ENCODE measurements around the gene TMEM51.
"Not testable (repeated sequence)": the region's sequence is repeated elsewhere in the genome, so short reads cannot be mapped to it uniquely, and the experiment has no call there.

The TMEM51 gene

GRCh38 chr1:15128077-15128476, 25.5 kb upstream of the TMEM51 start:
- no peak for DNase-seq (ENCODE audit: low read depth in 3 of 3)

- peak; percentile 44 to 55 (median 53) for DNase-seq (ENCODE audit: low read depth in 3 of 3)
Measured at GRCh38 chr1:15128520-15129313, 24.8 kb upstream of the TMEM51 start.

- no peak for DNase-seq (ENCODE audit: low read depth in 3 of 3)
Measured at GRCh38 chr1:15129944-15130343, 23.6 kb upstream of the TMEM51 start.

DNA sequence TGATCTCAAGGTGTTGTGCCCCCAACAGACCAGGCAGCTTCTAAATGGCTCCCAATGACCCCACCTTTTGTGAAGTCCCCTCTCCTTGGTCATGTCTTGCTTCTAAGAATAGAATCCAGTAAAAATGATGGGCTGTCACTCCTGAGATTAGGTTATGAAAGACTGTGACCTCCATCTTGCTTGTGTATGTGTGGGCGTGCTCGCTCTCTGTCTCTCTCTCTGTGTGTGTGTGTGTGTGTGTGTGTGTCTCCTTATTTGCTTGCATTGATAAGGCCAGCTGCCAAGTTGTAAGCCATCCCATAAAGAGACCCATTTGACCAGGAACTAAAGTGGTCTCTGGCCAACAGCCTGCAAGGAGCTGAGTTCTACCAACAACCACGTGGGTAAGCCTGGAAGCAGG, 22.9 kb upstream of the TMEM51 start:
- no peak for DNase-seq (ENCODE audit: low read depth in 3 of 3)

DNA sequence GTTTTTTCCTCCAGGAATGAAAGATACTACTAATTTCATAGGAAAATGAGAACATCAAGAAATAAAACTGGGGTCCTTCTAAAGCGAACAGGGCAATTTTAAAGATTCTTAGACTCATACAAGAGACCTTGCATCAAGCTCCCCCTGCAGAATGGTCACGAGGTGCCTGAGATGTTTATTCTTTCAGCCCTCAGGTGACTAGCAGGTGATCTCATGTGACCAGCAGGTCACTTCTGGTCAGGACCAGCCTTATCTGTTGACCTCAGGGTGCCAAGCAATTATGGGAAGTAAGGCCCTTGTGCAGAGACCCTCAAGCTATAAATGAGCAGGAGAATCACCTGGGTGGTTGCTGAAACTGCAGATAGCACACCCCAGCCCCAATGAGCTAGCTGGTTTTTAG, 20.6 kb upstream of the TMEM51 start:
- DNase-seq (ENCODE audit: low read depth in 3 of 3), result no peak

GRCh38 chr1:15134285-15134684, 19.3 kb upstream of the TMEM51 start:
- DNase-seq (ENCODE audit: low read depth in 3 of 3), result no peak

GRCh38 chr1:15135604-15136003, 17.9 kb upstream of the TMEM51 start:
- DNase-seq (ENCODE audit: low read depth in 3 of 3), result not testable (repeated sequence)

DNA sequence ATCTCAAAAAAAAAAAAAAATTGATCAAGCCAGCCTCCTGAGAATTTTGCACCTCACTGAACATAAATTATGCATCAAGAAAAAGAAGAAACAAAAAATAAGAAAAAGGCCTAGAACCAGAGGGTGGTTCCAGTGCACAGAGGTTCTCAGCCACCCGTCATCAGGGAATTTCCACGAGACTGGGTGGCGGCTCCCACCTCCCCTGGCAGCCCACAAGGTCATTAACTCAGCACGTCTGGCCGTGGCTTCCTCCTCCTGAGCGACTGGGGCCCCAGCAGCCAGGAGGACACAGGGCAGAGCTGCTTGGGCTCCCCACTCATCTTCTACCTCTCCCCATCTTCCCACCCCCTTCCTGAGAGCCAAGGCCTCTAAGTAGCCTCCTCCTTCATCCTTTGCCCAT, 15.7 kb upstream of the TMEM51 start:
- DNase-seq (ENCODE audit: low read depth in 3 of 3), result no peak

DNA sequence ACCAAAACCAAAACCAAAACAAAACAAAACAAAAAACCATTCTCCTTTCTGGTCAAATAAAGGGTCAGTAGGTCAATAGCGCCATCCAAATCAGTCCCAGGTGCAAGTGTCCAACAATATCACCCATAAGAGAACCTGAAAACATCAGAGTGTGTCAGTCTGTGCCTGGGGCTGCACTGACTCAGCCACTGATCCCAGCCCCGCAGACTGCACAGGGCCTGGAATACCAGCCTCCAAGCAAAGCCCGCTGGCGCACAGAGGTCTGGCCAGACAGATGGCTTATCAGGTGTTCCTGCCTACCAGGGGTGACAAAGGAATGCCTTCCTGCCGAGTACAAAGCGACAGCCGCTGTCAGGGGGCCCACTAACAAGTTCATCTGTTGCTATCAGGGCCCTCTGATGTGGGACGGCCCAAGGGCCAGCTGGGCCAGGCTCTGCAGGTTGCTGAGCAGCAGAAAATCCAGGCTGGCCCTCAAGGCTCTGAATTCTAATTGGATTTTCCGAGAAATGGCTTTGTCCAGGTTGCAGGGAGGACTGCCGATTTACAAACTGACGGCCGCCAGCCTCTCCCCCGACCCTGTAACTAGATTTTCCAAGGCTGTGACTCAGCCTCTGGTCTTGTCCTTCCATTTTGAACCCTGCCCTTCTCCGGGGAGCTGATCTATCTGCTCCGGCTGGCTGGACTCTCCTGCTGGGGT, 13.7 kb upstream of the TMEM51 start:
- no peak for DNase-seq (ENCODE audit: low read depth in 3 of 3)

- no peak for DNase-seq (ENCODE audit: low read depth in 3 of 3)
Measured at GRCh38 chr1:15141935-15142539, 11.5 kb upstream of the TMEM51 start.

DNA sequence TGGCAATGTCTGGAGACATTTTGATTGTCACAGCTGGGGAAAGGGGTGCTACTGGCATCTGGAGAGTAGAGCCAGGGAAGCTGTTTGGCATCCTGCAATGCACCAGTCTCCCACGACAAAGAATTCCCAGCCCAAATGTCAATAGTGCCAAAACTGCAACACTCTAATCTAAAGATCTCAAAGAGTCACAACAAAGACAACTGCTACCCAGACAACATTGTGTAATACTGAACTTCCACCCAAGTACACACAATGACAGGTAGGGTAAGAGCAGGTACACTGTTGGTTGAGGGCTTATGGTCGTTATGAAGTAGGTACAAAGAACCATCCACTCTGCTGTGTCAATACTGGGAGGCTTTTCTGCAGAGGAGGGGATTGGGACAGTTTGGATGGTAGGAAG, 8.2 kb upstream of the TMEM51 start:
- no peak for DNase-seq (ENCODE audit: low read depth in 3 of 3)

GRCh38 chr1:15146142-15146680, 7.3 kb upstream of the TMEM51 start:
- DNase-seq (ENCODE audit: low read depth in 3 of 3), result no peak

- DNase-seq (ENCODE audit: low read depth in 3 of 3), result no peak
Measured at GRCh38 chr1:15146971-15147376, 6.6 kb upstream of the TMEM51 start.

DNA sequence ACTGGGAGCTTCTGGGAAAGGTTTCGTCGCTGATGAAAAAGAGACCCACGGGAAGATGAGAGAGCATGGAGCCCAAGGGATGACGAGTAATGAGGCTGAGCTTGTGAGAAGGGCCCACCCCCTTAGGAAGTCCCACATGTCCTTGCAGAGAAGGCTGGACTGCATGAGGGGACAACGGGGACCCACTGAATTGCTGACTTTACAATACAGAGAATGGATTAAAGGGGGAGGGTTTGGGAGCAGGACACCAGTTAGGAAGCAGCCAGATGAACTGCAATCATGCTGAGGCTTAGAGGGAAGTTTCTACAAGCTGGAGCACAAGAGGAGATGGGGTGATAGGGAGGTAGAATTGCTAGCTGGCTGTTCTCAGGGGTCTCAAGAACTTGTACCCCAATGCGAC, 5.5 kb upstream of the TMEM51 start:
- no peak for DNase-seq (ENCODE audit: low read depth in 3 of 3)

GRCh38 chr1:15148475-15148874, 5.1 kb upstream of the TMEM51 start:
- DNase-seq (ENCODE audit: low read depth in 3 of 3), result no peak

DNA sequence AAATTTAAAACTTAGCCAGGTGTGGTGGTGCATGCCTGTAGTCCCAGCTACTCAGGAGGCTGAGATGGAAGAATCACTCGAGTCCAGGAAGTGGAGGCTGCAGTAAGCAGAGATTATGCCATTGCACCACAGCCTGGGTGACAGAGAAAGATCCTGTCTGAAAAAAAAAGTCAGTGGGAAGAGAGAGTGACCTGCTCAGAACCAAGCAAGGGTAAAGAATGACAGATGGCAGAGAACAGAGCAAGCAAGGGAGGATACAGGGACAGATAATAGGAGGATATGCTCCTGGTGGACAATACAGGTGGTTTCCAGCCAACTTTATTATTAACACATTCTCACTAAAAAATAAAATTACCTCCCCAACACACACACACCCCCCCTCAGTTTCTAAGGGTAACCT, 4.6 kb upstream of the TMEM51 start:
- DNase-seq (ENCODE audit: low read depth in 3 of 3), result no peak

- DNase-seq (ENCODE audit: low read depth in 3 of 3), result no peak
Measured at GRCh38 chr1:15150376-15150775, 3.2 kb upstream of the TMEM51 start.

DNA sequence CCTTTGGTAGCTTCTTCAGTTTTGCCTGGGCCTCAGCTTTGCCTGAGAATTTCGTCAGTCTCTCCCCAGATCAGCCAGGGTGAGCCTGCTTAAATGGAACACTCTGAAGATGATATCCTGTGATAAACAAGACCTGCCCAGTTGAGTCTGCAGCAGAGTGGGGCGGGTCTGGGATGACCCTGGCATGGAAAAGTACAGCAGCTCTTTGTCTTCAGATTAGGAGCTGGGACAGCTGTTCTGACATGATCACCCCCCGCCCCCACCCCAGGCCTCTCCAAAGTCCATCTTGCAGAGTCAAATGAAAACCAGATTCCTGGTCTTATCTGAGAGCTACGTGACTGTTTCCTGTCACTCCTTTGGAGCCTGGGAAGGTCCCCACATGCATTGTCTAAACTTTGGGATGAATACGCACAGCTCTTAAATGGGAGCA, 2.2 kb upstream of the TMEM51 start:
- DNase-seq (ENCODE audit: low read depth in 3 of 3), result no peak

DNA sequence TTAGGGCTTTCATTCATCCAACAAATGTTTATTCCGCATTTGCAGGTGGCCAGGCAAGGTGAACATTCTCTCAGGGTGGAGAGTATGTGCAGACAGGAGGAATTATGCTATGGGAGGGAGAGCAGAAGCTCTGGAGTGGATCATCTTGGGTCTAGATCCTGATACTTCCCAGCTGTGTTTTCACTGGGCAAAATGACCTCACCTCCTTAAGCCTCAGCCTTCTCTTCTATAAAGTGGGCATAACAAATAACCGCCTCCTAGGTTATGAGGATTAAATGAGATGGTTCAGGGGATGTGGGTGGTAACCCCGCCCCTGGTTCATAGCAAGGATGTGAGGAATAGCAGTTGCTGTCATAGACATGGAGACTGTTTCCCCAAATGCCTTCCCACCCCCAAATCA, 1.7 kb upstream of the TMEM51 start:
- no peak for DNase-seq (ENCODE audit: low read depth in 3 of 3)

GRCh38 chr1:15152318-15153183, 996 bp upstream of the TMEM51 start:
- peak in 1 of 3 donors; percentile 11 for DNase-seq (ENCODE audit: low read depth in 3 of 3)

- peak in 2 of 3 donors; percentile 20 to 23 for DNase-seq (ENCODE audit: low read depth in 3 of 3)
Measured at GRCh38 chr1:15153842-15154479, 414 bp downstream of the TMEM51 start.

Data from stimulated activated CD4-positive, alpha-beta T cell treated with anti-CD3 and anti-CD28 coated beads, TNF-alpha, amount 100 ng/mL, for 48 hours (primary cell).